ENCODE results near the gene STARD3NL.
"Not testable (repeated sequence)": the region's sequence is repeated elsewhere in the genome, so short reads cannot be mapped to it uniquely, and the experiment has no call there.

Gene STARD3NL, protein sequence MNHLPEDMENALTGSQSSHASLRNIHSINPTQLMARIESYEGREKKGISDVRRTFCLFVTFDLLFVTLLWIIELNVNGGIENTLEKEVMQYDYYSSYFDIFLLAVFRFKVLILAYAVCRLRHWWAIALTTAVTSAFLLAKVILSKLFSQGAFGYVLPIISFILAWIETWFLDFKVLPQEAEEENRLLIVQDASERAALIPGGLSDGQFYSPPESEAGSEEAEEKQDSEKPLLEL

GRCh38 chr7:38178004-38178694 is at the start of gene STARD3NL:
Gene STARD3NL (plus strand): TSS chr7:38178245. CDS start chr7:38207505, 29,260 bp downstream.
- peak; percentile 100 for DNase-seq (ENCODE audit: low spot score)

- no peak for DNase-seq (ENCODE audit: low spot score)
Measured at GRCh38 chr7:38129162-38129561, 48.9 kb upstream of the STARD3NL start.

- DNase-seq (ENCODE audit: low spot score): no peak
Measured at GRCh38 chr7:38129579-38129978, 48.5 kb upstream of the STARD3NL start.

DNA sequence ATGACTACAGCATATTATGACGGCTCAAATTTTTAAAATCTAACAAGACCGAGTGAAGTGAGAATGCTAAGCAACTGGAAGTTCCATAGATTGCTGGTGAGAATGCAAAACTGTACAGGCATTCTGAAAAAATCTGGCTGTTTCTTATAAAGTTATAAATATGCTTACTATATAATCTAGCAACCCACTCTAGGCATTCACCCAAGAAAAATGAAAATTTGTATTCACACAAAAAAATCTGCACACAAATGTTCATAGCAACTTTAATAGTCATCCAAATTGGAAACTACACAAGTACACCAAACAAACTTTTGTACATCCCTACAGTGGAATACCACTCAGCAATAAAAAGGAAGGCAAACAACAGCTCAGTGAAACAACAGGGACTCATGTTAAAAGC is 39.9 kb upstream of the STARD3NL start:
- DNase-seq (ENCODE audit: low spot score): no peak

DNA sequence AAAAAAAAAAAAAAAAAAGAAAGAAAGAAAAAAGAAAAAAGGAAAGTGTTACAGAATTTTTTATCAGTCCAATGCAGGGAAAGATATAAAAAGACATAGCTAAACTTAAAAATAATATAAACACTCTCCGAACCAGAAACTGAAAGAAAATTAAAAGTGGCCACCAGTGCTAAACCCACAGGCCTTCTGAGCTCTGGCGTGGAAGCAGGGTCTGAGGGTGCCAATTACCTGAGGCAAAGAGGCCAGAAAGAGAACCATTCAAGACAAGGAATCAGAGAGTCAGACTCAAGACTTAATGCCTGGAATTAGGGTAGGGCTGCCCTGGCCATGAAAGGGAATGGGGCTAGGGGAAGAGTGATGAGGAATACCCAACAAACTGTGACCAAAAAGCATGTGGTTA is 36.9 kb upstream of the STARD3NL start:
- DNase-seq (ENCODE audit: low spot score): no peak

DNA sequence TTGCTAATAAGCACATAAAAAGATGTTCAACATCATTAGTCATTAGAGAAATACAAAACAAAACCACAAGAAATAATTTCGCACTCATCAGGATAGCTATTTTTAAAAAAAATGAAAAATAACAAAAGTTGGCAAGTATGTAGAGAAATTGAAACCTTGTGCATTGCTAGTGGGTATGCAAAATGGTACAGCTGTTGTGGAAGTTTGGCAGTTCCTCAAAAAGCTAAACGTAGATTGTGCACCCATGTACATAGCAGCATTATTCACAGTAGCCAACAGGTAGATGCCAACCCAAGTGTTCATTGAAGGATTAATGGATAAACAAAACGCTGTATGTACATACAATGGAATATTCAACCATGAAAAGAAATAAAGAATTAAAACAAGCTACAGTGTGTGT is 35.3 kb upstream of the STARD3NL start:
- DNase-seq (ENCODE audit: low spot score): no peak

DNA sequence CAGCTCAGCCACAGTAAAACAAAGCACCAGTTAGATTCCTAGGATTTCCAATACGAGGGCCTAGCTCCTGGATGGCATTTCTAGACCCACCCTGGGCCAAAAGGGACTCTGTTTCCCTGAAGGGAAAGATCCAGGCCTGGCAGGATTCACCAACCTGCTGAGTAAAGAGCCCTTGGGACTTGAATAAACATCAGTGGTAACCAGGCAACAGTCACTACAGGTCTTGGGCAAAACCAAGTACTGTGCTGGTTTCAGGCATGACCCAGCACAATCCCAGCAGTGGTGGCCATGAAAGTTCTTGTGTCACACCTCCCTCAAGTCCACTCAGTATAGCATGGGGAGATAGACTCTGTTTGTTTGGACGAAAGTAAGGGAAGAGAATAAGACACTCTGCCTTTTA is 31.0 kb upstream of the STARD3NL start:
- DNase-seq (ENCODE audit: low spot score): no peak

DNA sequence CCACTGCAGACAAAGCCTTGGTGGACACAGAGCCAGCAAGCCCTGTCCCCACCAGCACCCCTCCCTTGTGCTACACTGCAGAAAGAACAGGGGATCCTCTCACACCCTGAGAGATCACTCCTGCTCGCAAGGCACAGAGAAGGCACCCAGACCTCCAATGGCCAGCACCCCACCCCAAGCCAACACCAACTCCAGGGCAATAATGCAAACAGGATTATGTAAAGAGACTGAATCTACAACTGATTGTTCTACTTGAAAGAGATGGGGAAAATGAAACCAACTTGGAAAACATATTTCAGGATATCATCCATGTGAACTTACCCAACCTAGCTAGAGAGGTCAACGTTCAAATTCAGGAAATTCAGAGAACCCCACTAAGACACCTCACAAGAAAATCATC is 26.5 kb upstream of the STARD3NL start:
- no peak for DNase-seq (ENCODE audit: low spot score)

DNA sequence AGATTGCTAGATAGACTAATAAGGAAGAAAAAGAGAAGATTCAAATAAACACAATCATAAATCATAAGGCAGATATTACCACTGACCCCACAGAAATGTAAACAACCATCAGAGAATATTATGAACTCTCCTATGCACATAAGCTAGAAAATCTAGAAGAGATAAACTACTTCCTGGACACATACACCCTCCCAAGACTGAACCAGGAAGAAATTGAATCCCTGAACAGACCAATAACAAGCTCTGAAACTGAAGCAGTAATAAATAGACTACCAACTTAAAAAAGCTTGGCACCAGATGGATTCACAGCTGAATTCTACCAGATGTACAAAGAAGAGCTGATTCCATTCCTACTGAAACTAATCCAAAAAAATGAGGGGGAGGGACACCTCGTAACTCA is 24.5 kb upstream of the STARD3NL start:
- no peak for DNase-seq (ENCODE audit: low spot score)

DNA sequence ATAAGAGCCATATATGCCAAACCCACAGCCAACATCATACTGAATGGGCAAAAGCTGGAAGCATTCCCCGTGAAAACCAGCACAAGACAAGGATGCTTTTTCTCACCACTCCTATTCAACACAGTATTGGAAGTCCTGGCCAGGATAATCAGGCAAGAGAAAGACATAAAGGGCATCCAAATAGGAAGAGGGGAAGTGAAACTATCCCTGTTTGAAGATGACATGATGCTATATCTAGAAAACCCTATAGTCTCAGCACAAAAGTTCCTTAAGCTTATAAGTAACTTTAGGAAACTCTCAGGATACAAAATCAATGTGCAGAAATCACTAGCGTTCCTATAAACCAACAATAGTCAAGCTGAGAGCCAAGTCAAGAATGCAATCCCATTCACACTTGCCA is 23.8 kb upstream of the STARD3NL start:
- no peak for DNase-seq (ENCODE audit: low spot score)

DNA sequence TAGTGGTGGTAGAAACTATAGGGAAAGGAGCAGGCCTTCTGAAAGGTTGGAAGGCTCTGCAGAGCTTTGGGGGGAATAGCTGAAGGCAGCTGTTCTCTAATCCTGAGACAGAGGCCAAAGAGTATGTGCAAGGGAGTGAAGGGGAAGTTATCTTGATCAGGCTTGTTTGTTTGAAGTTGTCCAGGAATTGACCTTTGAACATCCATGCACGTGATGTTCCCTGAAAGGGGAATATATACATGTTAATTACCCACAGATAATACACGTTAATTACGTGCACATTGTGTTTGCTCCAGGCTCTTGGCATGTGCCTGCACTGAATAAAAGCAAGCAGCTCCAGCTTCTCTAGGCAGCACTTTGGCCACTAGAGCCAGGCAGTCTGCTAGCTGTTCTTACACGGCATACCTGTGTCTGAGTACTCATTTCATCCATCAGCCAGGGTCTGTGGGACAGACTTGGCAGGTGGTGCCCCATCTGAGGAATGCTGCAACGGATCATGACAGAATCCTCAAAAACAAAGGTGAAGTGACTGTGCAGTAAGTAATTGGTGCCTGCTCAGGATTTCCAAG is 18.0 kb upstream of the STARD3NL start:
- no peak for DNase-seq (ENCODE audit: low spot score)

- no peak for DNase-seq (ENCODE audit: low spot score)
Measured at GRCh38 chr7:38162036-38162435, 16.0 kb upstream of the STARD3NL start.

GRCh38 chr7:38163671-38164070 is 14.4 kb upstream of the STARD3NL start:
- DNase-seq (ENCODE audit: low spot score): no peak

- DNase-seq (ENCODE audit: low spot score): no peak
Measured at GRCh38 chr7:38168890-38169570, 9.0 kb upstream of the STARD3NL start.

GRCh38 chr7:38169847-38170246 is 8.2 kb upstream of the STARD3NL start:
- peak; percentile 54 for DNase-seq (ENCODE audit: low spot score)

- no peak for DNase-seq (ENCODE audit: low spot score)
Measured at GRCh38 chr7:38171623-38172391, 6.2 kb upstream of the STARD3NL start.

DNA sequence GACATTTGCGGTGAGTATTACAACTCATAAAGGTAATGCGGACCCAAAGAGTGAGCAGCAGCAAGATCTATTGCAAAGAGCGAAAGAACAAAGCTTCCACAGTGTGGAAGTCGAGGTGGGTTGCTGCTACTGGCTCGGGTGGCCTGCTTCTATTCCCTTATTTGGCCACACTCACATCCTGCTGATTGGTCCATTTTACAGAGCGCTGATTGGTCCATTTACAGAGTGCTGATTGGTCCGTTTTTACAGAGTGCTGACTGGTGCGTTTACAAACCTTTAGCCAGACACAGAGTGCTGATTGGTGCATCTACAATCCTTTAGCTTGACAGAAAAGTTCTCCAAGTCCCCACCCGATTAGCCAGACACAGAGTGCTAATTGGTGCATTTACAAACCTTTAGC is 2.5 kb upstream of the STARD3NL start:
- not testable (repeated sequence) for DNase-seq (ENCODE audit: low spot score)

GRCh38 chr7:38177621-38178003 is 433 bp upstream of the STARD3NL start:
- no peak for DNase-seq (ENCODE audit: low spot score)

GRCh38 chr7:38178695-38179344 is 775 bp downstream of the STARD3NL start:
- peak; percentile 65 for DNase-seq (ENCODE audit: low spot score)

DNA sequence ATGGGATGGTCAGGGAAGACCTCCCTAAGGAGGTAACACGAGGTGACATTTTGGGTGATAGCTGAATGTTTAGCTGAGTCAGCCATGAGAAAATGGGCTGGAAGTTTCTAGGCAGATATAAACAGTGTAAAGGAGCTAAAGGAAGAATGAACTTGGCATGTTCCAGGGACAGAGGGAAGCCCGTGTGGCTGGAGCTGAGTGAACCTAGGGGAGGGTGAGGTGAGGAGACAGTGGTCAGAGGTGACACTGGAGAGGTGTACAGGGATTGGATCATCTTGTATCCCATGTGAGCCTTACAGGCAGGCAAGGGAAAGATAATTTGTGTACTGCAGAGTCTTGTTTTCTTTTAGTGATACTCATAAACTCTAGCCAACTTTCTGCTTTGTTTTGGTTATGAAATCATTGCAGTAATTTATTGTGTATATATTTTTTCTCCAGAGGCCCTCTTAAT is 1.8 kb downstream of the STARD3NL start:
- DNase-seq (ENCODE audit: low spot score): peak; percentile 39

DNA sequence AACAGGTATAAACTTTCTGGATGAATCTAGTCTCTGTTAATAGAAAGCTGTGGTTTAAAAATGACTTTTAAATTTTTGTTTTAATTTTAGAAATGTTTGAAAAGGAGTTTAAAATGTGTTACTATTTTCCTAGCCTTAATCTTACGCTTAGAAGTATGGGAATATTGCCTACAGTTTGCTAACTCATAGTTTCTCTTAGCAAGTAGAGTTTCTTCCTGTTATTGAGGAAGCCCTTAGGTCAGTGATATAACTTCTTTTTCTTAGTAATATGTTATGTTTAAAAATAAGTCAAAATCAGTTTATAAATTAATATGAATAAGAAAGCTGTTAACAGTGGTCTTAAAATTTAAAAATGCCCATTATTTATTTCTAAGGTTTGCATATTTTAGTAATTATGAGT is 3.1 kb downstream of the STARD3NL start:
- no peak for DNase-seq (ENCODE audit: low spot score)

DNA sequence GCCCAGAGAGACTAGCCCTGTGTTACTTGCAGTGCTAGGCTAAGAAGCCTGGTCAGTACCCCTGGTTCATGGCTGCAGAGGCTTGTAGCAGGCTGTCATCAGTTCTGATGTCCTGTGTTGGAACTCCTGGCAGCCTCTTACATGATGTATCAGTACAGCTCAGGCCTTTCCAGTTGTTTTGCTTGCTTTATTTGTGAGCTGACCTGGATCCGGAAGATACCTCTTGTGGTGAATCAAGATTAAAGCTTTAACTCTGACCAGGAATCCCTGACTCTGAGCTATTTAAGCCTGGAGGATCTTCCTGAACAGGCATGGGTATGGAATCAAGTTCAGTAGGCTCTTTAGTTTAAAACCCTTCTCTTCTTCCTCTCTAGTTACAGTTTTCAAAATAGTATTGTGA is 4.4 kb downstream of the STARD3NL start:
- no peak for DNase-seq (ENCODE audit: low spot score)

All from RKO (cell line).